Thymus (tissue), 11 donors: ENCODE results near the gene DCAF8L1. TPM values are rescaled to one million over a fixed set of nuclear protein-coding genes. Genes with fewer than 3 reads are reported as not detected.
"Not testable (repeated sequence)": the region's sequence is repeated elsewhere in the genome, so short reads cannot be mapped to it uniquely, and the experiment has no call there.

Experiments used
- DNase-seq, 9 donors: peaks; one replicate each; pipeline ENCODE4 v3.0.0-alpha.2; 2013; ENCODE audit warnings: low spot score in 9 of 9, low read depth in 6 of 9, missing footprints in 1 of 9
- H3K27ac ChIP-seq, 2 donors: one replicate each; pipeline ENCODE4 v1.5.1; 2013; ENCODE audit warnings: control low read depth in 1 of 2, low read depth in 1 of 2, low read length in 1 of 2, mild to moderate bottlenecking in 1 of 2, moderate library complexity in 1 of 2
- H3K27me3 ChIP-seq, 2 donors: one replicate each; pipeline ENCODE4 v1.5.1; 2013; ENCODE audit warnings: low read length in 1 of 2; ENCODE audit not compliant: control insufficient read depth in 2 of 2, insufficient read depth in 1 of 2
- H3K36me3 ChIP-seq, 2 donors: one replicate each; pipeline ENCODE4 v1.5.1; 2013; ENCODE audit warnings: low read length in 1 of 2, mild to moderate bottlenecking in 1 of 2, moderate library complexity in 1 of 2; ENCODE audit not compliant: control insufficient read depth in 2 of 2, insufficient read depth in 2 of 2
- H3K4me1 ChIP-seq, 2 donors: one replicate each; pipeline ENCODE4 v1.5.1; 2013; ENCODE audit warnings: low read length in 2 of 2; ENCODE audit not compliant: control insufficient read depth in 2 of 2, insufficient read depth in 2 of 2
- H3K4me3 ChIP-seq, 2 donors: one replicate each; pipeline ENCODE4 v1.5.1; 2013; ENCODE audit warnings: low read length in 2 of 2, control low read depth in 1 of 2, mild to moderate bottlenecking in 1 of 2
- H3K9me3 ChIP-seq, 2 donors: one replicate each; pipeline ENCODE4 v1.5.1; 2013; ENCODE audit warnings: low read length in 1 of 2, mild to moderate bottlenecking in 1 of 2; ENCODE audit not compliant: control insufficient read depth in 2 of 2, insufficient read depth in 1 of 2
- WGBS: extraction: QIAGEN DNeasy Blood & Tissue Kit; methylation state at CpG from one replicate; pipeline ENCODE4 v1.1.7; 2013; 5-methylcytosine and 5-hydroxymethylcytosine counted together
- polyA plus RNA-seq: library from polyadenylated mRNA; stranded (reverse); fragments of 200-250 nt; gene quantifications from one replicate; pipeline ENCODE4 v1.2.3, GENCODE V29; 2013
- total RNA-seq: library from RNA; stranded (reverse); fragments of 120-200 nt; gene quantifications from one replicate; pipeline ENCODE4 v1.2.4, GENCODE V29; 2013
- donor health status: healthy.

The DCAF8L1 gene
- total and polyA plus RNA-seq, 2 donors: not detected

- not testable (repeated sequence) for H3K27ac ChIP-seq, H3K4me1 ChIP-seq, H3K27me3 ChIP-seq, DNase-seq, H3K4me3 ChIP-seq, H3K36me3 ChIP-seq, H3K9me3 ChIP-seq
- 97% methylated on average over 5 of the region's 5 CpGs for WGBS
Observed at GRCh38 chrX:27960410-27960809, 20.8 kb downstream of the DCAF8L1 start.

GRCh38 chrX:27953171-27953570, 28.1 kb downstream of the DCAF8L1 start:
- WGBS: 6% methylated on average over 1 of the region's 1 CpG
- no peaks in the 10 kb centered on the region for H3K9me3 ChIP-seq

DNA sequence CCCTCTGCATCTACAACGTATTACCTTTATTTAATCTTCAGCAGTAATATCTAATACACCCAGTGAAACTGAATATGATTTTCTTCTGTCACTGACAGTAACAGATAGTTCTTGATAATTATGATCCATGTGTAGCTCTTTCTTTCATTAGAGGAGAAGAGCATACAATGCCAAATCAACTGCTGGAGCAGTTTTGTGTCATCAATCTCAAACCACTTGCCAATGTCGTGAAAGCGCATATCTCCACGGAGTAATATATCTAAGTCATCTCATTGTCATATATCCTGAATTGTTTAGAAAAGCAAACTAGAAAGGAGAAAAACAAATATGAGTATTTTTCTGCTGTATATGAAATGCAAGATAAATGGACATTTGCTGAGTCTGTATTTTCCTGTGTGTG, 47.9 kb downstream of the DCAF8L1 start:
- no peak for DNase-seq

More at GRCh38 chrX:27953171-27953570, 28.1 kb downstream of the DCAF8L1 start:
- Histone ChIP-seq H3K4me3 (no peak overlapping the region), H3K36me3 (no peaks in the 10 kb centered on the region), H3K27ac (no peak overlapping the region), H3K27me3 (no peaks in the 10 kb centered on the region), H3K4me1 (no peaks in the 10 kb centered on the region)
- no peak for DNase-seq

More for the DNA sequence above, 47.9 kb downstream of the DCAF8L1 start:
- Histone ChIP-seq H3K9me3 (no peaks in the 10 kb centered on the region), H3K27me3 (no peaks in the 10 kb centered on the region), H3K4me1 (no peaks in the 10 kb centered on the region), H3K27ac (no peak overlapping the region), H3K36me3 (no peaks in the 10 kb centered on the region), H3K4me3 (no peak overlapping the region)
- WGBS: 86% methylated on average over 4 of the region's 4 CpGs

Other genes with a start within 250 kb of the DCAF8L1 start
- not detected for gene MAGEB10, start 173.5 kb downstream of the DCAF8L1 start, total RNA-seq
- gene MAGEB10, start 173.5 kb downstream of the DCAF8L1 start, polyA plus RNA-seq: not detected